Pancreas (tissue), 10 donors: ENCODE results near the gene HSP90AB1. TPM values are rescaled to one million over a fixed set of nuclear protein-coding genes. Genes with fewer than 3 reads are reported as not detected.
A peak's percentile ranks its signal among the peaks of the same experiment; 100 is the strongest.

Experiments used
- ATAC-seq, 4 donors: fragments of 200-7000 bp; cut with Tn5 transposase; one replicate each; pipeline versions ENCODE4 v1.8.0 to v1.9.1; 2020; ENCODE audit warnings: mild to moderate bottlenecking in 4 of 4, moderate library complexity in 4 of 4
- DNase-seq, 6 donors: peaks; one replicate each; pipeline ENCODE4 v3.0.0-alpha.2; 2020
- FAIRE-seq: peaks from 2 replicates; lab custom pipeline; 2012; peaks lifted over from hg19 to GRCh38; lab: Jason Lieb, UNC
- H3K27ac ChIP-seq, 4 donors: fragments of 200-600 bp; sonication (generic); 1 replicate in 3 of 4; 2 replicates in 1 of 4; pipeline versions ENCODE4 v1.5.0 to v1.8.0; 2020
- H3K27me3 ChIP-seq, 4 donors: fragments of 200-600 bp; one replicate each; pipeline ENCODE4 v1.8.0; 2021
- H3K36me3 ChIP-seq, 3 donors: fragments of 200-600 bp; sonication (generic) in 1 of 3; one replicate each; pipeline versions ENCODE4 v1.5.0 to v1.8.0; 2020 to 2021
- H3K4me1 ChIP-seq, 3 donors: fragments of 200-600 bp; one replicate each; pipeline ENCODE4 v1.8.0; 2021
- H3K4me3 ChIP-seq, 4 donors: fragments of 200-600 bp; sonication (generic) in 2 of 4; one replicate each; pipeline versions ENCODE4 v1.5.0 to v1.8.0; 2020 to 2021
- H3K9me3 ChIP-seq, 4 donors: fragments of 200-600 bp; one replicate each; pipeline ENCODE4 v1.8.0; 2021
- WGBS, 2 donors: extraction: QIAGEN DNeasy Blood & Tissue Kit; methylation state at CpG; one replicate each; pipeline ENCODE4 v1.1.7; 2013; 5-methylcytosine and 5-hydroxymethylcytosine counted together
- intact Hi-C, 3 donors: fragments of 100-400 bp; cut with DNase I; formaldehyde crosslinking; loops; one replicate each; pipeline versions ENCODE4 v1.11.1 to v1.14.2; 2022
- polyA plus RNA-seq, 2 donors: library from polyadenylated mRNA; stranded (reverse); fragments of 200-250 nt; gene quantifications; one replicate each; pipeline ENCODE4 v1.2.3, GENCODE V29; 2013
- total RNA-seq, 6 donors: library from RNA; stranded (reverse); fragmentation: NEBNext Ultra II Directional in 4 of 6; extraction: Animal tissue kit (Norgen Biotek cat#: 25700) in 4 of 6; gene quantifications; one replicate each; pipeline versions ENCODE4 v1.2.1 to v1.2.4, GENCODE V29; 2021 to 2023
- TF ChIP-seq, protein P1 (sequence below), 4 donors: fragments of 200-600 bp; sonication (generic) in 3 of 4; IDR thresholded peaks; one replicate each; pipeline versions ENCODE4 v1.5.0 to v1.8.0; 2021; ENCODE audit warnings: antibody characterized with exemption in 4 of 4
- donor health status: healthy with polysubstance abuse.
- donor health status: DM: no; HTN: no; CAD: no; lungs with moderate emphysema.
- donor health status: DM: no; HTN: no; CAD: no.
- donor health status: control.
- donor health status: control.
- donor health status: Bipolar disorder and iron deficiency.
- donor health status: DM: yes; HTN: yes; CAD: no.
- donor health status: DM: no; HTN: no; CAD: no.
- donor health status: DM: no; HTN: no; CAD: no.
- donor health status: DM: yes; HTN: yes; CAD: no.

Gene HSP90AB1
- total and polyA plus RNA-seq, 8 donors: 145 to 577 (median 434) TPM

DNA sequence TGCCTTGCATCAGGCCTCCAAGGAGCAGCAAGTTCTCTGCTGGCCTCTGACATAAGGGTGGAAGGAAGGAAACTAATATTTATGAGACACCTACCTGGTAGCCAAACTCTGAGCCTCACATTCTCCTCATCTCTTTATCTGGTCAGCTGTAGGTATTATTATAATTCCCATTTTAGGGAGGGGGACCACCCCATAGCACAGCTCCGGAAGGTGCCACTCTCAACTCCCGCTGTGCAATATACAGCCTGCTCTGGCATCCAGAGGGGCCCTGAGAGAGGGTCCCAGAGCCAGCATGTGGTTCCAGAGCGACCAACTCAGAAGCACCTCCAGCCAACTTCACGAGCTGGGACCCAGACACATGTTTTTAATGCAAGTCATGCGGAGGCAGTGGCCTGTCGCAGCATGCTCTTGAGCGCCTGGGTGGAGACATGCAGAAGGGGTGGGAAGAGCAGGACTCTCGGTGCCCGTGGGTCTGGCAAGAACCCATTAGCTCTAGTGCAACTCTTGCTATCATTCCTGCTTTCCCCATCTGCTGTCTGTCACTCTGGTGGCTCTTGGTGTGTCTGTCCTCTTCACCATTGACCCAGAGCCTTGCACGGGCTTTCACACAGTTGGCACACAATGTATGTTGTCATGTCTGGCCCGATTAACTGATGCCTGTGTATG lies 45.1 kb upstream of the HSP90AB1 start:
- H3K36me3 ChIP-seq: no peaks in the 10 kb centered on the region
- ATAC-seq (peak in 2 of 4 donors; percentile 7 to 24), DNase-seq (no peak), FAIRE-seq (no peak)
- WGBS, 2 donors: 74% methylated on average over 11 of the region's 11 CpGs
- no peaks in the 10 kb centered on the region for H3K9me3 ChIP-seq
- TF ChIP-seq, protein P1, sequence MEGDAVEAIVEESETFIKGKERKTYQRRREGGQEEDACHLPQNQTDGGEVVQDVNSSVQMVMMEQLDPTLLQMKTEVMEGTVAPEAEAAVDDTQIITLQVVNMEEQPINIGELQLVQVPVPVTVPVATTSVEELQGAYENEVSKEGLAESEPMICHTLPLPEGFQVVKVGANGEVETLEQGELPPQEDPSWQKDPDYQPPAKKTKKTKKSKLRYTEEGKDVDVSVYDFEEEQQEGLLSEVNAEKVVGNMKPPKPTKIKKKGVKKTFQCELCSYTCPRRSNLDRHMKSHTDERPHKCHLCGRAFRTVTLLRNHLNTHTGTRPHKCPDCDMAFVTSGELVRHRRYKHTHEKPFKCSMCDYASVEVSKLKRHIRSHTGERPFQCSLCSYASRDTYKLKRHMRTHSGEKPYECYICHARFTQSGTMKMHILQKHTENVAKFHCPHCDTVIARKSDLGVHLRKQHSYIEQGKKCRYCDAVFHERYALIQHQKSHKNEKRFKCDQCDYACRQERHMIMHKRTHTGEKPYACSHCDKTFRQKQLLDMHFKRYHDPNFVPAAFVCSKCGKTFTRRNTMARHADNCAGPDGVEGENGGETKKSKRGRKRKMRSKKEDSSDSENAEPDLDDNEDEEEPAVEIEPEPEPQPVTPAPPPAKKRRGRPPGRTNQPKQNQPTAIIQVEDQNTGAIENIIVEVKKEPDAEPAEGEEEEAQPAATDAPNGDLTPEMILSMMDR (IDR thresholded peaks at IDR 0.05): no peak
- no peak overlapping the region for H3K27ac ChIP-seq
- peaks cover 13 to 15% (median 15%) of the 10 kb centered on the region in 3 donors for H3K4me1 ChIP-seq
- no peak overlapping the region for H3K4me3 ChIP-seq
- intact Hi-C loops: no loop called here
- H3K27me3 ChIP-seq: no peaks in the 10 kb centered on the region

DNA sequence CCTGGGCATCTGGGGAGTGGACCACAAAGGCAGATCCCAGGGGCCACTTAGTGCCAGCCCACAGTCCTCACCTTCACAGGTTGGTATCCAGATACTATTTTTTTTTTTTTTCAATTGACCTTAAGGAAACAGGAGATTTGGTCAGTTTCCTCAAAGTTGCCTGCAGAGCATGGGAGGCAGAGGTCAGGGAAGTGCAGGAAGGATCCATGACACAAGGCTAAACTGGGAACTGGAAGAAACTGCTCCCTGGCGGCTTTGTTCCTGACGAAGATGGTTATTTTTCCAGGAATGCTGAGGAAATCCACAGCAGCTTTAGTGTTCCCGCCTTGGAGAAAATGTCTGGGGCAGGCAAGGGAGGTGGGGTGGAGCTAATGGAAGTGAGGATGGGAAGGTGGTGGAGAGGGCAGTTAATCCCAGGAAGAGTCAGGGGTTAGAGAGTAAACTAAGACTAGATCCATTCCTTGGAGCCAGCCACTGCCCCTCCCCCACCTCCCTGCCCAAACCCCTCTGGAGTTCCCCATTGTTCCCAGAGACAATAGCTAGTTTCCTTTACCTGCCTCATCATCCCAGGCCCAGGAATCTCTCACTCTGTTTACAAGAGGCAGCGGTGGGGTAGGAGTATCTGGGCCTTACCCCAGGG lies 44.4 kb upstream of the HSP90AB1 start:
- Histone ChIP-seq H3K9me3 (no peaks in the 10 kb centered on the region), H3K36me3 (no peaks in the 10 kb centered on the region), H3K4me3 (no peak overlapping the region), H3K27ac (peak overlapping the region; percentile 26 to 50 (median 32)), H3K4me1 (peaks cover 13 to 15% (median 15%) of the 10 kb centered on the region in 3 donors), H3K27me3 (no peaks in the 10 kb centered on the region)
- intact Hi-C loops: no loop called here
- TF ChIP-seq, protein P1 (IDR thresholded peaks at IDR 0.05): no peak
- no peak for FAIRE-seq
- 62 to 70% methylated on average over 4 of the region's 4 CpGs for WGBS, 2 donors
- no peak for DNase-seq
- ATAC-seq: peak; percentile 4 to 11 (median 9)

DNA sequence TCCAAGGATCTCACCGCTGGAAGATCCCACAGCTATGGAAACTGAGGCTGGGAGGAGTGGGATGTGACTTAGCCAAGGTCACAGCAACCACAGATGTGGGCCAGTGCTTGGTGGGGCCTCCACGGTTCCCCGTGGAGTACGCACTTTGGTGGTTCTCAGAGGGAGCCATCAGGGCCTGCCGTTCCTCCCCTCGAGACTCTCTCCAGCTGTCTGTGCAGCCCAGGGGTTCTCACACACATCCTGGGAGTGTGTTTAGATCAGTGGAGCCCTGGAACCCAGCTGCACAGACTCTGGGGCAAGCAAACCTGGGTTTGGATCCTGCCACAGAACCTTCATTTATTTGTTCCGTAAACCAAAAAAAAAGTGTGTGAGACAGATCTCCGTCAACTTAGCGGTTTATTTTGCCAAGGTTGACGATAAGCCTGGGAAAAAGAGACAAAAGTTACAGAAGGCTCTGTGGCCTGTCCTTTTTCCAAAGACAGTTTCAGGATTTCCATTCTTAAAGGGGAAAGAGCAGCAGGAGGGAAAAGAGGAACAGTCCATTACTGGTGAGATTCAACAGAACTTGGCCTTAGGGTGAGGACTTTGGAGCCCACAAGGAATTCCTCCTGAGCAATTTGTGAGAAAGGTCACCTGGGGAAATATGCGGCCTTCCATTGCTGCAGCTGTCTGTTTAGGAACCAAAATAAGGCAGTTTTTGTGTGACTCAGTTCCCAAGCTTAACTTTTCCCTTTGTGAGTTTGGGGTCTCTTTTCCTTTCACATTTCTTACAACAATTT lies 43.7 kb upstream of the HSP90AB1 start:
- Histone ChIP-seq H3K4me1 (peaks cover 13 to 15% (median 15%) of the 10 kb centered on the region in 3 donors), H3K27ac (peak overlapping the region; percentile 26 to 50 (median 32)), H3K4me3 (no peak overlapping the region), H3K36me3 (no peaks in the 10 kb centered on the region), H3K27me3 (no peaks in the 10 kb centered on the region), H3K9me3 (no peaks in the 10 kb centered on the region)
- intact Hi-C loops: no loop called here
- WGBS, 2 donors: 44 to 51% methylated on average over 11 of the region's 11 CpGs
- TF ChIP-seq, protein P1 (IDR thresholded peaks at IDR 0.05): no peak
- DNase-seq (no peak), ATAC-seq (peak; percentile 33 to 72 (median 52)), FAIRE-seq (no peak)

- H3K36me3 ChIP-seq: no peaks in the 10 kb centered on the region
- intact Hi-C loops: no loop called here
- ATAC-seq (peak in 2 of 4 donors; percentile 8 to 36), DNase-seq (no peak), FAIRE-seq (no peak)
- no peaks in the 10 kb centered on the region for H3K9me3 ChIP-seq
- no peak overlapping the region for H3K4me3 ChIP-seq
- peak overlapping the region in 3 of 4 donors; percentile 14 to 32 (median 26) for H3K27ac ChIP-seq
- no peaks in the 10 kb centered on the region for H3K27me3 ChIP-seq
- TF ChIP-seq, protein P1 (IDR thresholded peaks at IDR 0.05): no peak
- 79 to 83% methylated on average over 6 of the region's 6 CpGs for WGBS, 2 donors
- H3K4me1 ChIP-seq: peaks cover 13 to 15% (median 15%) of the 10 kb centered on the region in 3 donors
Measured at GRCh38 chr6:44203955-44204354, 42.9 kb upstream of the HSP90AB1 start.
